ENCODE results near the gene FILIP1. TPM values are rescaled to one million over a fixed set of nuclear protein-coding genes. Genes with fewer than 3 reads are reported as not detected.

Gene FILIP1
- total and polyA plus RNA-seq, 2 of the 8 experiments (the other 6 are each of a cell fraction or from before 2014, with no cell fraction given), result 2.4 to 5.7 TPM

GRCh38 chr6:75429061-75429703 is 64.4 kb downstream of the FILIP1 start (continued):
- TF ChIP-seq CHD7 (IDR thresholded peaks at IDR 0.05; ENCODE audit: insufficient replicate concordance, low read length), result no peak
- no peak for TF ChIP-seq CHD1 (IDR thresholded peaks at IDR 0.05; ENCODE audit: low read depth, low read length)
- no peak for TF ChIP-seq NRF1 (IDR thresholded peaks at IDR 0.05; ENCODE audit: low read depth, low read length)
- TF ChIP-seq SP4 (IDR thresholded peaks at IDR 0.05; ENCODE audit: low read length), result no peak
- no peak for TF ChIP-seq SP2 (IDR thresholded peaks at IDR 0.05; ENCODE audit: low read length)
- no peak for TF ChIP-seq YY1 (IDR thresholded peaks at IDR 0.05; ENCODE audit: low read depth, low read length)
- TF ChIP-seq GTF2F1 (IDR thresholded peaks at IDR 0.05; ENCODE audit: borderline replicate concordance, low read depth, low read length), result no peak
- no peak for TF ChIP-seq FOSL1 (IDR thresholded peaks at IDR 0.05; ENCODE audit: insufficient read depth, low read depth, low read length)
- no peak for TF ChIP-seq GABPA (IDR thresholded peaks at IDR 0.05; ENCODE audit: borderline replicate concordance, insufficient read depth, low read length)
- no peak for TF ChIP-seq SIRT6 (IDR thresholded peaks at IDR 0.05; ENCODE audit: low read length)
- no peak for TF ChIP-seq BACH1 (IDR thresholded peaks at IDR 0.05; ENCODE audit: low read length)

Measured in H1 (cell line).